Measurements from ENCODE around the gene F9. TPM values are rescaled to one million over a fixed set of nuclear protein-coding genes. Genes with fewer than 3 reads are reported as not detected.
A peak's percentile ranks its signal among the peaks of the same experiment; 100 is the strongest.

Gene F9
- total RNA-seq, 1 experiment from 2014 or later, result not detected

- POLR2A ChIA-PET (ENCODE audit: low non-redundant PET), result no interaction called here
- Histone ChIP-seq H3K27me3 (replicated peaks; ENCODE audit: insufficient read depth, low read depth, low read length, poor library complexity) (no peaks in the 10 kb centered on the region), H3K27ac (ENCODE audit: low read depth, low read length, poor library complexity, severe bottlenecking) (no peak overlapping the region), H3K4me3 (ENCODE audit: low read depth, low read length, poor library complexity, severe bottlenecking) (no peak overlapping the region), H3K36me3 (ENCODE audit: insufficient read depth, low read length, poor library complexity, severe bottlenecking) (no peaks in the 10 kb centered on the region), H3K9me3 (ENCODE audit: low read depth, low read length, poor library complexity, severe bottlenecking) (no peaks in the 10 kb centered on the region), H3K4me1 (ENCODE audit: insufficient read depth, low read length, poor library complexity, severe bottlenecking) (no peaks in the 10 kb centered on the region)
- intact Hi-C loops (cut with micrococcal nuclease; ENCODE audit: unreplicated experiment), result no loop called here
- BruUV-seq (replicated peaks), result no TSS peak
- DNase-seq (ENCODE audit: low spot score), result no peak
- CTCF ChIA-PET, result no interaction called here
- TF ChIP-seq EZH2 (IDR thresholded peaks at IDR 0.05; ENCODE audit: borderline replicate concordance, low read depth, low read length, poor library complexity, severe bottlenecking), result no peak
- TF ChIP-seq, protein P1, sequence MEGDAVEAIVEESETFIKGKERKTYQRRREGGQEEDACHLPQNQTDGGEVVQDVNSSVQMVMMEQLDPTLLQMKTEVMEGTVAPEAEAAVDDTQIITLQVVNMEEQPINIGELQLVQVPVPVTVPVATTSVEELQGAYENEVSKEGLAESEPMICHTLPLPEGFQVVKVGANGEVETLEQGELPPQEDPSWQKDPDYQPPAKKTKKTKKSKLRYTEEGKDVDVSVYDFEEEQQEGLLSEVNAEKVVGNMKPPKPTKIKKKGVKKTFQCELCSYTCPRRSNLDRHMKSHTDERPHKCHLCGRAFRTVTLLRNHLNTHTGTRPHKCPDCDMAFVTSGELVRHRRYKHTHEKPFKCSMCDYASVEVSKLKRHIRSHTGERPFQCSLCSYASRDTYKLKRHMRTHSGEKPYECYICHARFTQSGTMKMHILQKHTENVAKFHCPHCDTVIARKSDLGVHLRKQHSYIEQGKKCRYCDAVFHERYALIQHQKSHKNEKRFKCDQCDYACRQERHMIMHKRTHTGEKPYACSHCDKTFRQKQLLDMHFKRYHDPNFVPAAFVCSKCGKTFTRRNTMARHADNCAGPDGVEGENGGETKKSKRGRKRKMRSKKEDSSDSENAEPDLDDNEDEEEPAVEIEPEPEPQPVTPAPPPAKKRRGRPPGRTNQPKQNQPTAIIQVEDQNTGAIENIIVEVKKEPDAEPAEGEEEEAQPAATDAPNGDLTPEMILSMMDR (conservative IDR thresholded peaks at IDR 0.05; ENCODE audit: low read depth, low read length), result no peak
Measured at GRCh38 chrX:139544591-139544990, 14.1 kb downstream of the F9 start.

- peak; percentile 77 for DNase-seq (ENCODE audit: low spot score)
- no TSS peak for BruUV-seq (replicated peaks)
- no peaks in the 10 kb centered on the region for H3K9me3 ChIP-seq (ENCODE audit: low read depth, low read length, poor library complexity, severe bottlenecking)
- H3K36me3 ChIP-seq (ENCODE audit: insufficient read depth, low read length, poor library complexity, severe bottlenecking), result no peaks in the 10 kb centered on the region
- H3K4me1 ChIP-seq (ENCODE audit: insufficient read depth, low read length, poor library complexity, severe bottlenecking), result peaks cover 31% of the 10 kb centered on the region
- intact Hi-C loops (cut with micrococcal nuclease; ENCODE audit: unreplicated experiment), result loop anchor here (5.0 kb wide), 3 partner anchors 352 to 707 kb away; no protein-coding TSS in a partner anchor
- ChIA-PET CTCF (no interaction called here), POLR2A (ENCODE audit: low non-redundant PET) (interaction anchor here (0.7 kb wide), 1 partner anchor 331 kb away, joined by 4 read pairs; no protein-coding TSS in a partner anchor)
- no peaks in the 10 kb centered on the region for H3K27me3 ChIP-seq (replicated peaks; ENCODE audit: insufficient read depth, low read depth, low read length, poor library complexity)
- no peak overlapping the region for H3K4me3 ChIP-seq (ENCODE audit: low read depth, low read length, poor library complexity, severe bottlenecking)
- no peak for TF ChIP-seq EZH2 (IDR thresholded peaks at IDR 0.05; ENCODE audit: borderline replicate concordance, low read depth, low read length, poor library complexity, severe bottlenecking)
- TF ChIP-seq, protein P1 (conservative IDR thresholded peaks at IDR 0.05; ENCODE audit: low read depth, low read length), result no peak
- H3K27ac ChIP-seq (ENCODE audit: low read depth, low read length, poor library complexity, severe bottlenecking), result peak overlapping the region; percentile 79
Measured at GRCh38 chrX:139554376-139554775, 23.8 kb downstream of the F9 start.

DNA sequence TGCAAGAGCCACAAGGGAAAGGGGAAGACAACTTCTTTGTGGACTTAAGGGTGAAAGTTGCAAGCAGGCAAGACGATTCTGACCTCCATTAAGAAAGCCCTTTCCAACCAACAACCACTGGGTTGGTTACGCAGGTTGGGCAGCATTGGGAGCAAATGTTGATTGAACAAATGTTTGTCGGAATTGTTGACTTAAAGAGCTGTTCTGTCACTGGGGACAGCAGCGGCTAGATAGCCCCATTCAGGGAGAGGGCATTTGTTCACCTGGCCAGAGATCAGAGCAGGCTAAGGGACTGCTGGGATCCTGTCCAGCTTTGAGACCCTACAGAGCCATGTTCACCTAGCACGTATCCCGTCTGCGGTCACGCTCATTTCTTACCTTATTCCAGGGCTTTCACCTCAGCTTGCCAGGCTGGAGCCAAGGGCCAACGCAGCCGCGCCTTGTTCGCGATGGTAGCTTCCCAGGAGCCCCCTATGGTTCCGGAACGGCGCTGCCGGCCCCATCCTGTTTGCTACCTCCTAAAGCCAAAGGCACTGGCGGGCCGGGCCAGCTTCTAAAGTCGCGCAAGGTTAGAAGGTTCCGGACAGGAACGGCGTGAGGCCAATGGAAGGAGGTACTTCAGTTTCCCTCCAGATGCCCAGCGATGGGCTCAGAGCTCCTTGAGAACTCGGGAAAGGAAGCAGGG, 24.6 kb downstream of the F9 start:
- Histone ChIP-seq H3K4me1 (ENCODE audit: insufficient read depth, low read length, poor library complexity, severe bottlenecking) (peaks cover 31% of the 10 kb centered on the region), H3K4me3 (ENCODE audit: low read depth, low read length, poor library complexity, severe bottlenecking) (no peak overlapping the region), H3K27me3 (replicated peaks; ENCODE audit: insufficient read depth, low read depth, low read length, poor library complexity) (no peaks in the 10 kb centered on the region), H3K27ac (ENCODE audit: low read depth, low read length, poor library complexity, severe bottlenecking) (peak overlapping the region; percentile 79), H3K9me3 (ENCODE audit: low read depth, low read length, poor library complexity, severe bottlenecking) (no peaks in the 10 kb centered on the region), H3K36me3 (ENCODE audit: insufficient read depth, low read length, poor library complexity, severe bottlenecking) (no peaks in the 10 kb centered on the region)
- ChIA-PET POLR2A (ENCODE audit: low non-redundant PET) (no interaction called here), CTCF (no interaction called here)
- TF ChIP-seq, protein P1 (conservative IDR thresholded peaks at IDR 0.05; ENCODE audit: low read depth, low read length), result no peak
- TF ChIP-seq EZH2 (IDR thresholded peaks at IDR 0.05; ENCODE audit: borderline replicate concordance, low read depth, low read length, poor library complexity, severe bottlenecking), result no peak
- BruUV-seq (replicated peaks), result no TSS peak
- DNase-seq (ENCODE audit: low spot score), result no peak
- intact Hi-C loops (cut with micrococcal nuclease; ENCODE audit: unreplicated experiment), result loop anchor here (5.0 kb wide), 4 partner anchors 163 to 708 kb away; no protein-coding TSS in a partner anchor

Measured in A673 (cell line).